ENCODE measurements around the gene AIPL1.

AIPL1 gene

DNA sequence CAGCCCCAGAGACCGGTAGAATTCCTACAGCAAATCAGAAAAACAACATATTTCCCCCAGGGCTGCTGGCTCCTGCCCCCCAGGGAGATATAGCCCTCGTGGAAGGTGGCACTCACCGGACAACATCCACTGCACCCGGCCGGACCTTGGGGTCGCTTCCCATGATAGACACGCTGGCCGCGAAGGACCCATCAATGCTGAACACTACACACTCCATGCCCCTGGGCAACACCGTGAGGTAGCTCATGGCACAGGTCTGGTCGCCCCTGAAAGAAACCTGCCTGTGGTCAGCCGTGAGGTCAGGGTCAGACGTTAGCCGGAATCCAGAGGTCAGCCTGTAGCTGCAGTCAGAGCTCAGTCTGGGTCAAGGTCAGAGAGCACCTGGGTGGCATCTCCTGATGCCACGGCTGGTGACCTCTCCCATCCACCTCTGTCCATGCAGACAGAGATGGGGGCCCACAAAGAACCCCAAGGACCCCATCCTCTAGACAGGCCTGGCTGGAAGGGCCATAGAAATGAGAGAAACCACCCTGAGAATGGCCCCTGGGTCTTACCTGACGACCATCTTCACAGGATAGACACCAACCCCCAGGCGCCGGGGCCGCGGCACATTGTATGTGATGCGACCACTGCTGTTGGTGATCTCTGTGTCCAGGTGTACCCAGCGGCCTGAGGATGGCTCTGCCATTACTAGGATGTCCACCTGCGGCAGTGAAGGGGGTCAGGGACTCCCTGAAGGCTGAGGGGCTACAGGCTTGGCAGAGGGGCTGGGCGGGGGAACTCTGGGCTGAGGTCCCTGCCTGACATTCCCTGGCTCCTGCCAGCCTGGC, 28.9 kb upstream of the AIPL1 start:
- Histone ChIP-seq H3K9me2 (replicated peaks; ENCODE audit: low read depth, low read length) (no peaks in the 10 kb centered on the region), H3K36me3 (ENCODE audit: insufficient read depth, low read length) (no peaks in the 10 kb centered on the region), H2AFZ (ENCODE audit: low read length) (no peak overlapping the region), H4K20me1 (ENCODE audit: insufficient read depth, low read length, poor library complexity, severe bottlenecking) (no peaks in the 10 kb centered on the region), H3K4me2 (ENCODE audit: low read depth, low read length, poor library complexity, severe bottlenecking) (no peak overlapping the region), H3F3A (ENCODE audit: low read depth) (no peaks in the 10 kb centered on the region), H3K4me1 (ENCODE audit: insufficient read depth, low read length, poor library complexity, severe bottlenecking) (no peaks in the 10 kb centered on the region), H3K9ac (ENCODE audit: low read depth, low read length, poor library complexity, severe bottlenecking) (no peak overlapping the region), H3K4me3 (ENCODE audit: low read length, poor library complexity, severe bottlenecking) (no peak overlapping the region), H3K27me3 (ENCODE audit: insufficient read depth, low read length, poor library complexity, severe bottlenecking) (no peaks in the 10 kb centered on the region), H3K79me2 (ENCODE audit: insufficient read depth, low read length) (no peaks in the 10 kb centered on the region), H3K9me3 (ENCODE audit: insufficient read depth, low read depth, low read length) (no peaks in the 10 kb centered on the region)
- no peak for TF ChIP-seq EZH2phosphoT487 (IDR thresholded peaks at IDR 0.05; ENCODE audit: borderline replicate concordance)
- TF ChIP-seq, protein P1, sequence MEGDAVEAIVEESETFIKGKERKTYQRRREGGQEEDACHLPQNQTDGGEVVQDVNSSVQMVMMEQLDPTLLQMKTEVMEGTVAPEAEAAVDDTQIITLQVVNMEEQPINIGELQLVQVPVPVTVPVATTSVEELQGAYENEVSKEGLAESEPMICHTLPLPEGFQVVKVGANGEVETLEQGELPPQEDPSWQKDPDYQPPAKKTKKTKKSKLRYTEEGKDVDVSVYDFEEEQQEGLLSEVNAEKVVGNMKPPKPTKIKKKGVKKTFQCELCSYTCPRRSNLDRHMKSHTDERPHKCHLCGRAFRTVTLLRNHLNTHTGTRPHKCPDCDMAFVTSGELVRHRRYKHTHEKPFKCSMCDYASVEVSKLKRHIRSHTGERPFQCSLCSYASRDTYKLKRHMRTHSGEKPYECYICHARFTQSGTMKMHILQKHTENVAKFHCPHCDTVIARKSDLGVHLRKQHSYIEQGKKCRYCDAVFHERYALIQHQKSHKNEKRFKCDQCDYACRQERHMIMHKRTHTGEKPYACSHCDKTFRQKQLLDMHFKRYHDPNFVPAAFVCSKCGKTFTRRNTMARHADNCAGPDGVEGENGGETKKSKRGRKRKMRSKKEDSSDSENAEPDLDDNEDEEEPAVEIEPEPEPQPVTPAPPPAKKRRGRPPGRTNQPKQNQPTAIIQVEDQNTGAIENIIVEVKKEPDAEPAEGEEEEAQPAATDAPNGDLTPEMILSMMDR (conservative IDR thresholded peaks at IDR 0.05; ENCODE audit: low read length), result no peak

GRCh38 chr17:6462692-6463091, 27.8 kb upstream of the AIPL1 start:
- no peaks in the 10 kb centered on the region for H3K27me3 ChIP-seq (ENCODE audit: insufficient read depth, low read length, poor library complexity, severe bottlenecking)
- TF ChIP-seq, protein P1 (conservative IDR thresholded peaks at IDR 0.05; ENCODE audit: low read length), result no peak
- no peak for TF ChIP-seq EZH2phosphoT487 (IDR thresholded peaks at IDR 0.05; ENCODE audit: borderline replicate concordance)
- H2AFZ ChIP-seq (ENCODE audit: low read length), result no peak overlapping the region
- no peaks in the 10 kb centered on the region for H3K4me1 ChIP-seq (ENCODE audit: insufficient read depth, low read length, poor library complexity, severe bottlenecking)
- H3K9me2 ChIP-seq (replicated peaks; ENCODE audit: low read depth, low read length), result no peaks in the 10 kb centered on the region
- no peaks in the 10 kb centered on the region for H3K36me3 ChIP-seq (ENCODE audit: insufficient read depth, low read length)
- H3F3A ChIP-seq (ENCODE audit: low read depth), result no peaks in the 10 kb centered on the region
- no peaks in the 10 kb centered on the region for H4K20me1 ChIP-seq (ENCODE audit: insufficient read depth, low read length, poor library complexity, severe bottlenecking)
- no peak overlapping the region for H3K4me2 ChIP-seq (ENCODE audit: low read depth, low read length, poor library complexity, severe bottlenecking)
- no peak overlapping the region for H3K4me3 ChIP-seq (ENCODE audit: low read length, poor library complexity, severe bottlenecking)
- H3K79me2 ChIP-seq (ENCODE audit: insufficient read depth, low read length), result no peaks in the 10 kb centered on the region
- no peaks in the 10 kb centered on the region for H3K9me3 ChIP-seq (ENCODE audit: insufficient read depth, low read depth, low read length)
- H3K9ac ChIP-seq (ENCODE audit: low read depth, low read length, poor library complexity, severe bottlenecking), result no peak overlapping the region

- H3K4me3 ChIP-seq (ENCODE audit: low read length, poor library complexity, severe bottlenecking), result no peak overlapping the region
- H3K9me3 ChIP-seq (ENCODE audit: insufficient read depth, low read depth, low read length), result no peaks in the 10 kb centered on the region
- no peaks in the 10 kb centered on the region for H3F3A ChIP-seq (ENCODE audit: low read depth)
- no peak overlapping the region for H3K4me2 ChIP-seq (ENCODE audit: low read depth, low read length, poor library complexity, severe bottlenecking)
- H3K36me3 ChIP-seq (ENCODE audit: insufficient read depth, low read length), result no peaks in the 10 kb centered on the region
- H3K79me2 ChIP-seq (ENCODE audit: insufficient read depth, low read length), result no peaks in the 10 kb centered on the region
- H3K27me3 ChIP-seq (ENCODE audit: insufficient read depth, low read length, poor library complexity, severe bottlenecking), result no peaks in the 10 kb centered on the region
- H3K9me2 ChIP-seq (replicated peaks; ENCODE audit: low read depth, low read length), result no peaks in the 10 kb centered on the region
- H3K4me1 ChIP-seq (ENCODE audit: insufficient read depth, low read length, poor library complexity, severe bottlenecking), result no peaks in the 10 kb centered on the region
- H2AFZ ChIP-seq (ENCODE audit: low read length), result no peak overlapping the region
- H3K9ac ChIP-seq (ENCODE audit: low read depth, low read length, poor library complexity, severe bottlenecking), result no peak overlapping the region
- no peaks in the 10 kb centered on the region for H4K20me1 ChIP-seq (ENCODE audit: insufficient read depth, low read length, poor library complexity, severe bottlenecking)
- TF ChIP-seq, protein P1 (conservative IDR thresholded peaks at IDR 0.05; ENCODE audit: low read length), result no peak
- TF ChIP-seq EZH2phosphoT487 (IDR thresholded peaks at IDR 0.05; ENCODE audit: borderline replicate concordance), result no peak
Measured at GRCh38 chr17:6461792-6462524, 27.0 kb upstream of the AIPL1 start.
